GM21367 (cell line): ENCODE data around the gene MARCHF5.
"Not testable (repeated sequence)": the region's sequence is repeated elsewhere in the genome, so short reads cannot be mapped to it uniquely, and the experiment has no call there.

ENCODE experiments used
- ATAC-seq: cut with Tn5 transposase; IDR thresholded peaks from one replicate; pipeline ENCODE4 v1.9.1; 2021; ENCODE audit not compliant: unreplicated experiment

Gene MARCHF5

DNA sequence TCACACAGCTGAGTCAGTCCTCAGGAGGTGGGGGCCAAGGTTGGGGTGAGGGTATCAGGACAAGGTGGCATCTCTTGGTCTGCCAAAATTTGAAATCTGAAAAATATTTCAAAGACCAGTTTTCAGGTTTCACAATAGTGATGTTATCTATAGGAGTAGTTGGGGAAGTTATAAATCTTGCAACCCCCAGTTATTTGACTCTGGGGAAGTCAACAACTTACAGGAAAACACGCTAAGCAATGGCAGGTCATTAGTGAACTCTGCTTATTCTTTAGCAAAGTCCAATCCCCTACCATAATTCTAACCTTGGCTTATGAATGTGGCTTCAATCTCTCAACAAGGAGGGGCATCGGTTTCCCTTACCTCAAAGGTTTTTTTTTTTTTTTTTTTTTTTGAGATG lies 94.9 kb downstream of the MARCHF5 start:
- no peak for ATAC-seq

DNA sequence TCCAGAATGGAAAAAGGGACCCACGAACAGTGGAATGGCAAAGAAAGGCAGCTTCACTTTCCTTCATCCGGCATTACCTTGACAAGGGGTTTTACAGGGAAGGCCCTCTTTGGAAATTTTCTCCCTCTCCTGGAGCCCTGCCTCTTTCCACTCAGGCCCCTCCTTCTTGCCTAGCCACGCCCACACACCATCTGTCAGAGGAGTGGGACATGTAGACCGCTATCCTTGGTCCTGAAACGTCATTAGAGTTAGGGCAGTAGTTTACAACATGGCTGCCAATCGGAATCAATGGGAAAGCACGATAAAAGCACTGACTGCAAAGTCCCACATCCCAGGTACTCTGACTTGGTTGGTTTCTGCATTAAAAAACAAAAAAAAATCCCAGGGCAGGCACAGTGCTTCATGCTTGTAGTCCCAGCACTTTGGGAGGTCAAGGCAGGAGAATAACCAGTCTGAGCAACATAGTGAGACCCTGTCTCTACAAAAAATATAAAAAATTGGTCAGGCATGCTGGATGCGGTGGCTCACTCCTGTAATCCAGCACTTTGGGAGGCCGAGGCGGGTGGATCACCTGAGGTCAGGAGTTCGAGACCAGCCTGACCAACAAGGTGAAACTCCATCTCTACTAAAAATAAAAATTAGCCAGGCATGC lies 96.4 kb downstream of the MARCHF5 start:
- ATAC-seq, result no peak

DNA sequence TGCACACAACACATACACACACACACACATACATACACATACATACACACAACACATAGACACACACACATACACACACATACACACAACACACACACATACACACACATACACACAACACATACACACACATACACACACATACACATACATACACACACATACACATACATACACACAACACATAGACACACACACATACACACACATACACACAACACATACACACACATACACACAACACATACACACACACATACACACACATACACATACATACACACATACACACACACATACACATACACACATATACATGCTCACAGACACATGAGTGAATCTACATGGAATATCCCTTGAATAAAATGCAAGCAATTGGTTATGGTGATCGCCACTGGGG lies 102.2 kb downstream of the MARCHF5 start:
- ATAC-seq, result not testable (repeated sequence)

DNA sequence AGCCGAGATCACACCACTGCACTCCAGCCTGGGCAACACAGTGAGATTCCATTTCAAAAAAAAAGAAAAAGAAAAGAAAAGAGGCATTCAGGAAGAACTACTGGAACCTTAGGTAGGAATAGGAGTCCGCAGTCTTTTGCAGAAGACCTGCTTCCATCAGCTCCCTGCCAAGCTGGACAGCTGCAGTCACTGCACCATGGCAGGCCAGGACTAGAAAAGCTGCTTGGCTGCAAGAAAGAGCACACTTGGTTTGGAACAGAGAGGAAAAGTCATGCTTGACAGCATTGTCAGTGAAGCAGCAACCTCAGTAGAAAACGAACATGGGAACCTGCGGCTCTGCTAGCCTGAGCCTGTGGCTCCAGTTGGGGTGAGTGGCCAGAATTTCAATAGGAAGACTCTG lies 104.3 kb downstream of the MARCHF5 start:
- no peak for ATAC-seq

DNA sequence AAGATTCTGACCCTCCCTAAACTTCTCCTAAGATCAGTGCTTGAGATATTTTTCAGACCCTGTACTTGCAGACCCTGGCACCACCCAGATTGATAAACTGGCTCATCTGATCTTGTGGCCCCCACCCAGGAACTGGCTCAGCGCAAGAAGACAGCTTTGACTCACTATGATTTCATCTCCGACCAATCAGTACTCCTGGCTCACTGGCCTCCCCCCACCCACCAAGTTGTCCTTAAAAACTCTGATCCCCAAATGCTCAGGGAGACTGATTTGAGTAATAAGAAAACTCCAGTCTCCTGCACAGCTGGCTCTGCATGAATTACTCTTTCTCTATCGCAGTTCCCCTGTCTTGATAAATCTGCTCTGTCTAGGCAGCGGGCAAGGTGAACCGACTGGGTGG lies 111.3 kb downstream of the MARCHF5 start:
- not testable (repeated sequence) for ATAC-seq
